GM18499 (cell line): ENCODE data around the gene ATP6V0D1.

Experiments used
- ATAC-seq: cut with Tn5 transposase; IDR thresholded peaks from one replicate; pipeline ENCODE4 v1.9.1; 2021; ENCODE audit warnings: moderate number of reproducible peaks; ENCODE audit not compliant: insufficient read depth, unreplicated experiment

ATP6V0D1 gene

DNA sequence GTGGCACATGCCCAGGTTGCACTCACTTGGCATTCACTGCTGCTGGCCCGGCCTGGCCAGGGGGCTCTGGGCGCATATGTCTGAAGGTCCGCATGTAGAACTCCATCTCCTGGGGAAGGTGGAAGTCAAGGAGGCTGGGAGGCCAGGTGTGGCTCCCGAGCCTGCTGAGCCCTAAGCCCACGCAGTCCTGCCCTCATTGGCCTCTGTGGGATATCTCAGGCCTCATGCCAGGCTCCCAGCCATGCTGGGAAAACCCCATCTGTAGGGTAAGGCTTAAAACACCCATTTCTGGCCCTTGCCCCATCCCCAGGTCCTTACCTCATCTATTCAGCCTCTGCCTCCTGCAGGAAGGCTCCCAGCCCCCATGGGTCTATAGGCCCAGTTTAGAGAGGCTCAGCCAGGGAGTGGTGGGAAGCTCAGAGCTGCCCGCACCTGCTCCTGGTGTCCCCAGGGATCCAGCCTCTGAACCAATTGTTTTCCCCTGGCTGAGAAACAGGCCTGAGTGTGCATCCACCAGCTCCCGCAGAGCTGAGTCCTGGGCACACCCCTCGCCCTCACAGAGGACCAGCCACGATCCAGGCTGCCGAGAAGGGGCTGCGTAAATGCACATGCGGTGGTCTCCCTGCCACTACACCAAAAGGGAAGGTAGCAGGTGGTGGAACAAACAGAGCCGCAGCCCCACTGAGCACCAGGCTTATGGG, 85.3 kb downstream of the ATP6V0D1 start:
- no peak for ATAC-seq

DNA sequence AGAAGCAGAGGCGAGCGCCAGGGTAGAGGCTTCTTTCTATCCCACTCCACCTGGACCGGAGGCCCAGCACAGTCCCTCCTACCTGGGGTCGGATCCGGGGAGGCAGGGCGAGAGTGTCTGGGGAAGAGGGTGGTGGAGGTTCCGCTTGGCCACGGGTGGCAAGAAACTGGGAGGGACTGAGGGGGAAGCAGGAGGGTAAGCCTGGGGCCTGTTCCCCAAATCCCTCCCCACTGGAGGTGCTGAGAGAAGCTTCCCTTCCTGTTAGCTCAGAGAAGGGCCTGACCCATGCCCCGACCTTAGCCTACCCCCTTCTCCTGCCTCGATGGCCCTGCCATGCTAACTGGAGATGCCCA, 85.9 kb downstream of the ATP6V0D1 start:
- no peak for ATAC-seq

GRCh38 chr16:67394155-67395104, 86.5 kb downstream of the ATP6V0D1 start:
- no peak for ATAC-seq

GRCh38 chr16:67393788-67394154, 87.2 kb downstream of the ATP6V0D1 start:
- ATAC-seq: no peak

DNA sequence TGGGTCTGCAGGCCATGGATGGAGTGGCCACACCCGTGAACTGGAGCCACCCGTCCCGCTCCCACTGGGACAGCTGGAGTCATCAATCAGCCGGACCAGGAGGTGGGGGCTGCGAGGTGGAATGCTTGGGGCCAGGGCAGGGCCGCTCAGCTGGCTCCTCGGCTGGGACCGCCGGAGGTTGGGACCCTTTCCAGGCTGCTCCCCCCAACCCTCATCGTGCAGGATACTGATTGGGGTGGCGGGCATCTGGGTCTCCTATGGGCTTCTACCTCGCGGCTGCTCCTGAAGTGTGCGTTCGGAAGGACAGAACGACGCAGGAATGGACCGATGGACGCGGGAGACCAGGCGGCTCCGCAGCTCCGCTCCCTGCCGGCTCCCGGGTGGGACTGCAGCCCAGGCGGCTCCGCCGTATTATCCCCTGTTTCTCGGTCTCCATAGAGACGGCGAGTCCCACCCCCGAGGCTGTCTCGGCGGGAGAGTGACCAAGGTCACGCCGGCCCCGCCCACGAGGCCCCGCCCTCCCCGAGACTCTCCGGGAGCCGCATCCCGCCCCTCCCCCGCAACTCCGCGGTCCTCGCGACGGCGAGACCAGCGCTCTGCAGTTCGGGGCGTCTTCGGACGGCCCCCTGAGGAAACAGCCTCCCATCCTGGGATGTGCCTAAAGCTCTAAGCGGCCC, 87.7 kb downstream of the ATP6V0D1 start, which contains the start of gene TPPP3:
Gene TPPP3 (minus strand): TSS at position 388 of the 677 bp plus-strand sequence. CDS start 2,387 bp downstream, outside the sequence.
- ATAC-seq: no peak

DNA sequence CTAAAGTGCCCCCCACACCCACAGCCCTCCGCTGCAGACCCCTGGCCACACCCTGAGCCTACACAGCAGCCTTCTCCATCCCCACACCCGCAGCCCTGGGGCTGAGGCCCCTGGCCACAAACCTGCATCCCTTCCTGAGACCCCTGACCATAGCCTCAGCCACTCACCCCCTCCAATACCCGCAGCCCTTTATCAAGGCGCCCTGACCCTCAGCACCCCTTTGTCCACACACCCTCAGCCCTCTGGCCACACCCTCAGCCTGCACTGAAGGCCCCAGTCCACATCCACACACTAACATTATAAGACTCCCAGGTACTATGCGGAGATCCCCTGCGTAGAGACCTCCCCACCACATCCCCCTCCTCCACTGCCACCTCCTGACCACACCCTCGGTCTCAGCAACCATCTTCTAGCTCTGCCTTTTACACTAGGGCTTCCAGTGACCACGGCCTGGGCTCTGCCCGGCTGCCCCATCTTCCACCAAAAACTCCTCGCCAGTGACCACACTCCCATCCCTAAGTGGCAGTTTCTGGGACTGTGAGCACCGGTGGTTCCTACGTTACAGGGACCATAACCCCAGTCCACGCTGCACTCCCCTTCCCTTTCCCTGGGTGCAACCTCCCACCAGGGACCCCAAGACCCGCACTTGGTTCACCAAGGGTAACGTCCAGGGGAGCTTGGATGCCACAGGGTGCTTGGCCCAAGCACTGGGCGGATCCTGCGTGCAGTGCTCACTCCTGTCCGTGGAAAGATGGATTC, 88.5 kb downstream of the ATP6V0D1 start:
- no peak for ATAC-seq

- ATAC-seq: no peak
These were observed 89.3 kb downstream of the ATP6V0D1 start for GRCh38 chr16:67391424-67392300.

GRCh38 chr16:67390816-67391423, 90.0 kb downstream of the ATP6V0D1 start:
- no peak for ATAC-seq

- ATAC-seq: no peak
These were observed 90.8 kb downstream of the ATP6V0D1 start for GRCh38 chr16:67389911-67390815.

DNA sequence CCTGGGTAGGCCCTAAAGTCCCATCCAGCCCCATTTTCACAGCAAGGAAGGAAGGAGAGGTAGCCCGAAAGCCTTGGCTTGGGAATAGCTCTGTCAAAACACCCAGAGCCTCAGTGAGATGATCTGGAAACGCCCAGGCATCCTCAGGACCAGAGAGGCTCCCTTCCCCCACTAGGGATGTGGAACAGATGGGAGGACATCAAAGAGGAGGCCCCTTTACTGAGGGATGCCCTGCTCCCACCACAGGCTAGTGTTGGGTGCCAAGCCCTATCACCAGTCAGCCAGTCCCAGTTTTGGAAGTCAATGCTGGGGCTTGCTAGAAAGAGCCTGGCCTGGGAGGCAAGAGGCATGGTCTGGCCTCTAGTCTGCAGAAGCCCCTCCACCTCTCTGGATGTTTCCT, 92.4 kb downstream of the ATP6V0D1 start:
- ATAC-seq: no peak

GRCh38 chr16:67388191-67388590, 92.8 kb downstream of the ATP6V0D1 start:
- ATAC-seq: no peak
